Hepatocyte (in vitro differentiated cells): Measurements from ENCODE around the gene PRDM12. TPM values are rescaled to one million over a fixed set of nuclear protein-coding genes. Genes with fewer than 3 reads are reported as not detected.

Experiments
- DNase-seq: peaks from one replicate; pipeline ENCODE4 v3.0.0-alpha.2; 2016; ENCODE audit warnings: low spot score
- H2AFZ ChIP-seq: fragments of 200-600 bp; sonication (generic); 2 replicates; pipeline ENCODE4 v1.6.0; 2016; ENCODE audit warnings: antibody characterized with exemption, mild to moderate bottlenecking
- H3K27ac ChIP-seq: fragments of 200-600 bp; sonication (generic); 2 replicates; pipeline ENCODE4 v1.5.1; 2016; ENCODE audit warnings: mild to moderate bottlenecking
- H3K27me3 ChIP-seq: fragments of 200-600 bp; sonication (generic); 2 replicates; pipeline ENCODE4 v1.6.1; 2016
- H3K36me3 ChIP-seq: fragments of 200-600 bp; sonication (generic); replicated peaks from 2 replicates; pipeline ENCODE4 v1.5.1; 2016; ENCODE audit warnings: low read depth; ENCODE audit not compliant: insufficient read depth
- H3K4me1 ChIP-seq: fragments of 200-600 bp; sonication (generic); 2 replicates; pipeline ENCODE4 v1.5.1; 2016; ENCODE audit warnings: mild to moderate bottlenecking, moderate library complexity; ENCODE audit not compliant: insufficient read depth
- H3K4me2 ChIP-seq: fragments of 200-600 bp; sonication (generic); 2 replicates; pipeline ENCODE4 v1.6.0; 2016
- H3K4me3 ChIP-seq: fragments of 200-600 bp; sonication (generic); 2 replicates; pipeline ENCODE4 v1.5.1; 2016; ENCODE audit warnings: mild to moderate bottlenecking
- H3K79me2 ChIP-seq: fragments of 200-600 bp; sonication (generic); 2 replicates; pipeline ENCODE4 v1.6.0; 2017; ENCODE audit warnings: mild to moderate bottlenecking
- H3K9me2 ChIP-seq: fragments of 200-600 bp; sonication (generic); replicated peaks from 2 replicates; pipeline ENCODE4 v1.6.0; 2017; ENCODE audit warnings: mild to moderate bottlenecking; ENCODE audit not compliant: insufficient read depth
- H3K9me3 ChIP-seq: fragments of 200-600 bp; sonication (generic); 2 replicates; pipeline ENCODE4 v1.5.1; 2016; ENCODE audit warnings: low read depth, mild to moderate bottlenecking
- H4K20me1 ChIP-seq: fragments of 200-600 bp; sonication (generic); 2 replicates; pipeline ENCODE4 v1.6.0; 2016; ENCODE audit warnings: mild to moderate bottlenecking; ENCODE audit not compliant: insufficient read depth, poor library complexity, severe bottlenecking
- CTCF ChIP-seq: fragments of 200-600 bp; sonication (generic); IDR thresholded peaks from 2 replicates; pipeline ENCODE4 v1.5.1; 2016; ENCODE audit warnings: antibody characterized with exemption, mild to moderate bottlenecking; ENCODE audit not compliant: poor library complexity
- EZH2 ChIP-seq: fragments of 200-600 bp; sonication (generic); IDR thresholded peaks from 2 replicates; pipeline ENCODE4 v1.6.1; 2016; ENCODE audit warnings: antibody characterized with exemption, mild to moderate bottlenecking, borderline replicate concordance
- EZH2phosphoT487 ChIP-seq: fragments of 200-600 bp; sonication (generic); IDR thresholded peaks from one replicate; pipeline ENCODE4 v1.6.1; 2018; ENCODE audit warnings: antibody characterized with exemption, mild to moderate bottlenecking, low read depth, moderate library complexity; ENCODE audit not compliant: unreplicated experiment, severe bottlenecking
- WGBS: methylation state at CpG from one replicate; pipeline ENCODE4 v1.1.6; 2016; ENCODE audit warnings: low lambda C conversion rate; ENCODE audit errors: missing lambda C conversion rate; 5-methylcytosine and 5-hydroxymethylcytosine counted together
- polyA plus RNA-seq: library from polyadenylated mRNA; unstranded; fragments of >200 nt; fragmentation: Nextera tagmentation; extraction: Ambion mirVana; gene quantifications from 2 replicates; pipeline ENCODE4 v1.2.1, GENCODE V29; 2016
- total RNA-seq: library from RNA; depleted of rRNA; stranded (reverse); fragments of >200 nt; gene quantifications from 2 replicates; pipeline ENCODE4 v1.2.3, GENCODE V29; 2014

The PRDM12 gene
- total and polyA plus RNA-seq, 2 experiments from 2014 or later: not detected

- no peak for TF ChIP-seq EZH2
- TF ChIP-seq CTCF: no peak
- Histone ChIP-seq H3K4me3 (no peak overlapping the region), H3K9me2 (no peaks in the 10 kb centered on the region), H3K27ac (no peak overlapping the region), H3K79me2 (no peaks in the 10 kb centered on the region), H3K4me2 (no peak overlapping the region), H3K9me3 (no peaks in the 10 kb centered on the region), H3K27me3 (no peaks in the 10 kb centered on the region), H3K36me3 (no peaks in the 10 kb centered on the region), H4K20me1 (no peaks in the 10 kb centered on the region), H2AFZ (no peak overlapping the region), H3K4me1 (no peaks in the 10 kb centered on the region)
- 94% methylated on average over 14 of the region's 14 CpGs for WGBS
- DNase-seq: no peak
These were observed 30.1 kb upstream of the PRDM12 start for GRCh38 chr9:130634191-130634768.

GRCh38 chr9:130634801-130635200, 29.6 kb upstream of the PRDM12 start:
- no peak for DNase-seq
- Histone ChIP-seq H3K9me2 (no peaks in the 10 kb centered on the region), H3K79me2 (no peaks in the 10 kb centered on the region), H3K4me1 (no peaks in the 10 kb centered on the region), H2AFZ (no peak overlapping the region), H4K20me1 (no peaks in the 10 kb centered on the region), H3K4me3 (no peak overlapping the region), H3K27ac (no peak overlapping the region), H3K9me3 (no peaks in the 10 kb centered on the region), H3K36me3 (no peaks in the 10 kb centered on the region), H3K4me2 (no peak overlapping the region), H3K27me3 (no peaks in the 10 kb centered on the region)
- TF ChIP-seq EZH2phosphoT487: no peak
- TF ChIP-seq CTCF: no peak
- TF ChIP-seq EZH2: no peak
- WGBS: 94% methylated on average over 8 of the region's 8 CpGs

GRCh38 chr9:130635306-130635705, 29.1 kb upstream of the PRDM12 start:
- Histone ChIP-seq H2AFZ (no peak overlapping the region), H3K79me2 (no peaks in the 10 kb centered on the region), H3K4me2 (no peak overlapping the region), H3K27me3 (no peaks in the 10 kb centered on the region), H3K27ac (no peak overlapping the region), H3K4me1 (no peaks in the 10 kb centered on the region), H3K9me3 (no peaks in the 10 kb centered on the region), H3K4me3 (no peak overlapping the region), H3K9me2 (no peaks in the 10 kb centered on the region), H4K20me1 (no peaks in the 10 kb centered on the region), H3K36me3 (no peaks in the 10 kb centered on the region)
- WGBS: 96% methylated on average over 6 of the region's 6 CpGs
- no peak for DNase-seq
- TF ChIP-seq CTCF (no peak), EZH2 (no peak), EZH2phosphoT487 (no peak)
